Measurements from ENCODE around the gene DOCK8.
"Not testable (repeated sequence)": the region's sequence is repeated elsewhere in the genome, so short reads cannot be mapped to it uniquely, and the experiment has no call there.

DOCK8 gene

GRCh38 chr9:212297-212696 lies 2.4 kb upstream of the DOCK8 start:
- TF ChIP-seq CTCF (IDR thresholded peaks at IDR 0.05; ENCODE audit: insufficient read depth, missing control alignments): no peak
- FAIRE-seq (peak; percentile 21), DNase-seq (ENCODE audit: insufficient read length, low spot score) (no peak)

GRCh38 chr9:213901-214300 lies 764 bp upstream of the DOCK8 start:
- FAIRE-seq; DNase-seq (ENCODE audit: insufficient read length, low spot score): not testable (repeated sequence)

- FAIRE-seq (no peak), DNase-seq (ENCODE audit: insufficient read length, low spot score) (no peak)
- TF ChIP-seq CTCF (IDR thresholded peaks at IDR 0.05; ENCODE audit: insufficient read depth, missing control alignments): no peak
Observed at GRCh38 chr9:214351-214647, 366 bp upstream of the DOCK8 start.

- TF ChIP-seq CTCF (IDR thresholded peaks at IDR 0.05; ENCODE audit: insufficient read depth, missing control alignments): no peak
- FAIRE-seq (no peak), DNase-seq (ENCODE audit: insufficient read length, low spot score) (no peak)
Observed at GRCh38 chr9:215631-216155, 1.0 kb downstream of the DOCK8 start.

GRCh38 chr9:216866-217265 lies 2.2 kb downstream of the DOCK8 start:
- no peak for TF ChIP-seq CTCF (IDR thresholded peaks at IDR 0.05; ENCODE audit: insufficient read depth, missing control alignments)
- peak; percentile 67 for FAIRE-seq

GRCh38 chr9:217950-218349 lies 3.3 kb downstream of the DOCK8 start:
- no peak for DNase-seq (ENCODE audit: insufficient read length, low spot score)

More at GRCh38 chr9:216866-217265, 2.2 kb downstream of the DOCK8 start:
- DNase-seq (ENCODE audit: insufficient read length, low spot score): no peak

GRCh38 chr9:219036-219435 lies 4.4 kb downstream of the DOCK8 start:
- not testable (repeated sequence) for FAIRE-seq; DNase-seq (ENCODE audit: insufficient read length, low spot score)

More at GRCh38 chr9:217950-218349, 3.3 kb downstream of the DOCK8 start:
- FAIRE-seq: peak; percentile 32
- TF ChIP-seq CTCF (IDR thresholded peaks at IDR 0.05; ENCODE audit: insufficient read depth, missing control alignments): no peak

- no peak for FAIRE-seq
- TF ChIP-seq CTCF (IDR thresholded peaks at IDR 0.05; ENCODE audit: insufficient read depth, missing control alignments): no peak
Observed at GRCh38 chr9:219670-220365, 5.2 kb downstream of the DOCK8 start.

More at GRCh38 chr9:219670-220365, 5.2 kb downstream of the DOCK8 start:
- DNase-seq (ENCODE audit: insufficient read length, low spot score): no peak
